ENCODE data around the gene FAM25A.

Gene FAM25A

GRCh38 chr10:87059401-87059800 is 39.3 kb downstream of the FAM25A start:
- no peak for DNase-seq (ENCODE audit: low read depth in 1 of 2, low spot score in 1 of 2)

DNA sequence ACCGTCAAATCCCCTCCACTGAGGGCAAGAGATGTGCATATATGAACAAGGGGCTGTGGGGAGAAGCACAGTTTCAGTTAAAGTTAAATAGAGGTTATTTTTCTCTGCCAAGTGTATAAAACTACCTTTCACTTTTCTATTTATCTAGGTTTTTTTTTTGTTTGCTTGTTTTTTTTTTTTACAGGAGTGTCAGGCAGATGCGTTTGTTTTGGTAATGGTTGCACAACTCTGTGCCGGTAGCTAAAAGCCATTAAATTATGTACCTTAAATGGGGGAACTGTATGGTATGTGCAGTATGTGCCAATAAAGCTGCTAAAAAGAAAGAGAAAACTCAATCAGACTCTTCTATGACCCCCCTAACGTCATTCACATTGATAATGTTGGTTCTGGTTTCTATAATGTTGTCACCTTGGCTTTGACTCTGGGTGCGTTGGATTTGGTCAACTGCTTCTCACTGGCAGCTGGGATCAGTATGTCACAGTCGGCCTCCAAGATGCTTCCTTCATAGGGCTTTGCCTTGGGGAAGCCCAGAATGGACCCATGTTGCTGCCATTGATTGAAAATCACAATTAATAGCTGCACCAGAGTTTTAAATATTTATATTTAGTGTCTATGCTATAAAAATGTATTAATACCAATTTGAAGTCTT is 40.3 kb downstream of the FAM25A start:
- DNase-seq (ENCODE audit: low read depth in 1 of 2, low spot score in 1 of 2) = no peak

DNA sequence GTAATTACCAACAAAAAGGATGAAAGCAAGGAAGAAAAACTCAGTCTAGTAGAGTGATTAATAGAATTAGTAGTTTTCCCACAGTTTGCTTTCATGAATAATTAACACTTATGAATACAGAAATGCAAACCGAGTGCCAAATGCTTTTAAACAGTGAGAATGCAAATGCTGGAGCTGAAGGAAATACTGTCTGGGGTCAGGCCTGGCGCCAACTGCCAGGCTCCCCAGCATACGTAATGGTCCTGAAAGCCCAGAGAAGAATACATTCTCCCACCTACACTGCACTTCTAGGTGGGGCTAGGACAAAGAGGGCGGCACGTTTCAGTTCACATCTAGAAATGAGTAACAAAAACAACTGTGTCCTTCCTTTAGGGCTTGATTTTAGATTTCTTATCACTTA is 44.6 kb downstream of the FAM25A start:
- DNase-seq (ENCODE audit: low read depth in 1 of 2, low spot score in 1 of 2) = no peak

DNA sequence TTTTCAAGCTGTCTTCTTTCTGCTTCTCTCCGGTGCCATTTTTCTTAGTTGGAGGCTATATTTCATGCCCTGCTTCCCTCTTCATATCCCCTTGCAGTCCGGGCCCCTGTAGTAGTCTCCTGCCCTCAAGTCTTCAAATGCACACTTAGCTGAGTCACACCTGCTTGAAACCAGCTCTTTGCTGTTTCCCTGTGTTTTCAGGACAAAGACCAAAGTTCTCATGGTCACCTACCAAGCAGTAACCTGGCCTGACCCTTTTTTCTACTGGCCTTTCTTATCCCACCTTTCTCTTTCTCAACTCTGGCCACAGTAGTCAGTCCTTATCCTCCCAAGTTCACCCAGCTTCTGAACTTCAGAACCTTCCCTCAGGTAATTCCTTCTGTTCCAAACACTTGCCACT is 46.1 kb downstream of the FAM25A start:
- DNase-seq (ENCODE audit: low read depth in 1 of 2, low spot score in 1 of 2) = no peak

- no peak for DNase-seq (ENCODE audit: low read depth in 1 of 2, low spot score in 1 of 2)
These were observed 46.8 kb downstream of the FAM25A start for GRCh38 chr10:87066865-87067264.

GRCh38 chr10:87068281-87068680 is 48.2 kb downstream of the FAM25A start:
- no peak for DNase-seq (ENCODE audit: low read depth in 1 of 2, low spot score in 1 of 2)

- no peak for DNase-seq (ENCODE audit: low read depth in 1 of 2, low spot score in 1 of 2)
These were observed 52.4 kb downstream of the FAM25A start for GRCh38 chr10:87072449-87072848.

Measured in stimulated activated CD4-positive, alpha-beta T cell treated with anti-CD3 and anti-CD28 coated beads, Interleukin-15, amount 100 ng/mL, for 1 hour (primary cell).